HepG2 (cell line): ENCODE data around the gene PPP4R3A. TPM values are rescaled to one million over a fixed set of nuclear protein-coding genes. Genes with fewer than 3 reads are reported as not detected.

ENCODE experiments used
- JDP2 ChIP-seq: sonication (generic); formaldehyde crosslinking; IDR thresholded peaks from 2 replicates; pipeline ENCODE4 v1.8.1; 2022; ENCODE audit warnings: missing genetic modification reagents, borderline replicate concordance
- KLF12 ChIP-seq: sonication (generic); formaldehyde crosslinking; IDR thresholded peaks from 2 replicates; pipeline ENCODE4 v1.4.0; 2020; ENCODE audit warnings: missing genetic modification reagents, borderline replicate concordance
- NFYB ChIP-seq: sonication (generic); formaldehyde crosslinking; IDR thresholded peaks from 2 replicates; pipeline ENCODE4 v1.4.0; 2020; ENCODE audit warnings: missing genetic modification reagents
- SP140L ChIP-seq: sonication (generic); formaldehyde crosslinking; IDR thresholded peaks from 2 replicates; pipeline ENCODE4 v1.4.0; 2020; ENCODE audit warnings: missing genetic modification reagents, borderline replicate concordance
- ZBTB38 ChIP-seq: sonication (generic); formaldehyde crosslinking; IDR thresholded peaks from 2 replicates; pipeline ENCODE4 v1.5.1; 2020; ENCODE audit warnings: mild to moderate bottlenecking, missing genetic modification reagents
- ZNF484 ChIP-seq: sonication (generic); formaldehyde crosslinking; IDR thresholded peaks from 2 replicates; pipeline ENCODE4 v1.5.1; 2020; ENCODE audit warnings: mild to moderate bottlenecking, low read depth, missing genetic modification reagents, borderline replicate concordance
- ZNF546 ChIP-seq: sonication (generic); formaldehyde crosslinking; conservative IDR thresholded peaks from 2 replicates; pipeline ENCODE4 v1.8.1; 2023; ENCODE audit warnings: mild to moderate bottlenecking, missing genetic modification reagents
- ZNF629 ChIP-seq: sonication (generic); formaldehyde crosslinking; conservative IDR thresholded peaks from 2 replicates; pipeline ENCODE4 v1.5.0; 2020; ENCODE audit warnings: missing genetic modification reagents
- polyA plus RNA-seq, 8 experiments: library from polyadenylated mRNA; depleted of rRNA in 3 of 8; stranded (reverse) in 7 of 8; unstranded in 1 of 8; fragments of >200 nt; fragmentation: Illumina TruSeq in 4 of 8; extraction: Trizol in 4 of 8; gene quantifications; 2 replicates each; pipeline versions ENCODE4 v1.2.1 to v1.2.3, GENCODE V29; 2011 to 2016; ENCODE audit warnings: low read depth in 4 of 8, missing spikeins in 1 of 8, mixed read lengths in 1 of 8; ENCODE audit not compliant: insufficient read depth in 1 of 8
- total RNA-seq, 5 experiments: library from RNA; depleted of rRNA; stranded (reverse); fragments of >200 nt; fragmentation: Illumina TruSeq; extraction: Trizol; gene quantifications; 2 replicates each; pipeline ENCODE4 v1.2.3, GENCODE V29; 2016; ENCODE audit warnings: low read depth in 1 of 5
- TF ChIP-seq, protein P1 (sequence below): sonication (generic); formaldehyde crosslinking; IDR thresholded peaks from 2 replicates; pipeline ENCODE4 v1.8.0; 2023; ENCODE audit warnings: mild to moderate bottlenecking, missing genetic modification reagents
- TF ChIP-seq, protein P2 (sequence below): sonication (generic); formaldehyde crosslinking; IDR thresholded peaks from 2 replicates; pipeline ENCODE4 v1.5.0; 2020; ENCODE audit warnings: mild to moderate bottlenecking, missing genetic modification reagents
- TF ChIP-seq, protein P3 (sequence below): IDR thresholded peaks from 2 replicates; pipeline ENCODE4 v1.6.1; 2016; ENCODE audit warnings: missing compliant biosample characterization, missing genetic modification reagents, borderline replicate concordance
- TF ChIP-seq, protein P4 (sequence below): sonication (generic); formaldehyde crosslinking; IDR thresholded peaks from 2 replicates; pipeline ENCODE4 v1.4.0; 2020; ENCODE audit warnings: missing genetic modification reagents
- TF ChIP-seq, protein P5 (sequence below), 2 experiments: sonication (generic) in 1 of 2; formaldehyde crosslinking in 1 of 2; IDR thresholded peaks; 2 replicates each; pipeline versions ENCODE4 v1.4.0 to v1.6.1; 2018 to 2020; ENCODE audit warnings: missing genetic modification reagents in 2 of 2, borderline replicate concordance in 1 of 2, low read depth in 1 of 2, mild to moderate bottlenecking in 1 of 2, missing biosample characterization in 1 of 2
- TF ChIP-seq, protein P6 (sequence below): sonication (generic); formaldehyde crosslinking; IDR thresholded peaks from 2 replicates; pipeline ENCODE4 v1.5.1; 2020; ENCODE audit warnings: missing genetic modification reagents, mild to moderate bottlenecking, borderline replicate concordance

The PPP4R3A gene
- total and polyA plus RNA-seq, 2 of the 13 experiments (the other 11 are each of a cell fraction or from before 2014, with no cell fraction given), result 22.5 to 57.4 TPM

DNA sequence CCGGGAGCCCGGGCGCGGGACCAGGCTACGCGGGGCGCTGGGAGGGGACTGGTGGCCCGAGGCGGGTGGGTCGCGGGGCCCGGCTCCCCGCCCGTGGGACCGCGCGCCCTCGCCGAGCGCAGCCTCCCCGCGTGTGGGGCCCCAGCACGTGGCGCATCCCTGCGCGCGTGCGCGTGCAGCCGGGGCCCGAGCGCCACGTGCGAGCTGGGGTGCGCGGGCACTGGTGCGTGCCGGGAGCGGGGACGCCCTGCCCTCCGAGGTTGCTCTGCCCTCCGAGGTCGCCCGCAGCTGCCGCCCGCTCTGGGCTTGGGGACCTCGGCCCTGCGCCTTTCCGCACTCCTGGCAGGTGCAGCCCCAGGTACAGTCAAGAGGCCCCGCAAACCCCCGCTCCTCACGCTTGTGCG lies 92.1 kb downstream of the PPP4R3A start (continued):
- TF ChIP-seq, protein P1, sequence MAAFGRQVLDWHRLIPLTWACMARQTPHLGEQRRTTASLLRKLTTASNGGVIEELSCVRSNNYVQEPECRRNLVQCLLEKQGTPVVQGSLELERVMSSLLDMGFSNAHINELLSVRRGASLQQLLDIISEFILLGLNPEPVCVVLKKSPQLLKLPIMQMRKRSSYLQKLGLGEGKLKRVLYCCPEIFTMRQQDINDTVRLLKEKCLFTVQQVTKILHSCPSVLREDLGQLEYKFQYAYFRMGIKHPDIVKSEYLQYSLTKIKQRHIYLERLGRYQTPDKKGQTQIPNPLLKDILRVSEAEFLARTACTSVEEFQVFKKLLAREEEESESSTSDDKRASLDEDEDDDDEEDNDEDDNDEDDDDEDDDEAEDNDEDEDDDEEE (CRISPR knock-in tag), result peak; percentile 58; the same call in 1 of the 2 replicates
- TF ChIP-seq ZNF629 (CRISPR knock-in tag) (no peak; the same call in 1 of the 2 replicates), NFYB (CRISPR knock-in tag) (no peak), ZNF546 (CRISPR knock-in tag) (peak; percentile 90), ZBTB38 (CRISPR knock-in tag) (peak; percentile 62; the same call in 1 of the 2 replicates), JDP2 (CRISPR knock-in tag) (peak; percentile 60; the same call in 1 of the 2 replicates), SP140L (CRISPR knock-in tag) (no peak), KLF12 (CRISPR knock-in tag) (peak; percentile 75; the same call in 1 of the 2 replicates), ZNF484 (CRISPR knock-in tag) (no peak)
- TF ChIP-seq, protein P2, sequence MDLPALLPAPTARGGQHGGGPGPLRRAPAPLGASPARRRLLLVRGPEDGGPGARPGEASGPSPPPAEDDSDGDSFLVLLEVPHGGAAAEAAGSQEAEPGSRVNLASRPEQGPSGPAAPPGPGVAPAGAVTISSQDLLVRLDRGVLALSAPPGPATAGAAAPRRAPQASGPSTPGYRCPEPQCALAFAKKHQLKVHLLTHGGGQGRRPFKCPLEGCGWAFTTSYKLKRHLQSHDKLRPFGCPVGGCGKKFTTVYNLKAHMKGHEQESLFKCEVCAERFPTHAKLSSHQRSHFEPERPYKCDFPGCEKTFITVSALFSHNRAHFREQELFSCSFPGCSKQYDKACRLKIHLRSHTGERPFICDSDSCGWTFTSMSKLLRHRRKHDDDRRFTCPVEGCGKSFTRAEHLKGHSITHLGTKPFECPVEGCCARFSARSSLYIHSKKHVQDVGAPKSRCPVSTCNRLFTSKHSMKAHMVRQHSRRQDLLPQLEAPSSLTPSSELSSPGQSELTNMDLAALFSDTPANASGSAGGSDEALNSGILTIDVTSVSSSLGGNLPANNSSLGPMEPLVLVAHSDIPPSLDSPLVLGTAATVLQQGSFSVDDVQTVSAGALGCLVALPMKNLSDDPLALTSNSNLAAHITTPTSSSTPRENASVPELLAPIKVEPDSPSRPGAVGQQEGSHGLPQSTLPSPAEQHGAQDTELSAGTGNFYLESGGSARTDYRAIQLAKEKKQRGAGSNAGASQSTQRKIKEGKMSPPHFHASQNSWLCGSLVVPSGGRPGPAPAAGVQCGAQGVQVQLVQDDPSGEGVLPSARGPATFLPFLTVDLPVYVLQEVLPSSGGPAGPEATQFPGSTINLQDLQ, result peak; percentile 83; the same call in 1 of the 2 replicates
- TF ChIP-seq, protein P3, sequence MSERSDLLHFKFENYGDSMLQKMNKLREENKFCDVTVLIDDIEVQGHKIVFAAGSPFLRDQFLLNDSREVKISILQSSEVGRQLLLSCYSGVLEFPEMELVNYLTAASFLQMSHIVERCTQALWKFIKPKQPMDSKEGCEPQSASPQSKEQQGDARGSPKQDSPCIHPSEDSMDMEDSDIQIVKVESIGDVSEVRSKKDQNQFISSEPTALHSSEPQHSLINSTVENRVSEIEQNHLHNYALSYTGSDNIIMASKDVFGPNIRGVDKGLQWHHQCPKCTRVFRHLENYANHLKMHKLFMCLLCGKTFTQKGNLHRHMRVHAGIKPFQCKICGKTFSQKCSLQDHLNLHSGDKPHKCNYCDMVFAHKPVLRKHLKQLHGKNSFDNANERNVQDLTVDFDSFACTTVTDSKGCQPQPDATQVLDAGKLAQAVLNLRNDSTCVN (CRISPR knock-in tag), result no peak
- TF ChIP-seq, protein P4, sequence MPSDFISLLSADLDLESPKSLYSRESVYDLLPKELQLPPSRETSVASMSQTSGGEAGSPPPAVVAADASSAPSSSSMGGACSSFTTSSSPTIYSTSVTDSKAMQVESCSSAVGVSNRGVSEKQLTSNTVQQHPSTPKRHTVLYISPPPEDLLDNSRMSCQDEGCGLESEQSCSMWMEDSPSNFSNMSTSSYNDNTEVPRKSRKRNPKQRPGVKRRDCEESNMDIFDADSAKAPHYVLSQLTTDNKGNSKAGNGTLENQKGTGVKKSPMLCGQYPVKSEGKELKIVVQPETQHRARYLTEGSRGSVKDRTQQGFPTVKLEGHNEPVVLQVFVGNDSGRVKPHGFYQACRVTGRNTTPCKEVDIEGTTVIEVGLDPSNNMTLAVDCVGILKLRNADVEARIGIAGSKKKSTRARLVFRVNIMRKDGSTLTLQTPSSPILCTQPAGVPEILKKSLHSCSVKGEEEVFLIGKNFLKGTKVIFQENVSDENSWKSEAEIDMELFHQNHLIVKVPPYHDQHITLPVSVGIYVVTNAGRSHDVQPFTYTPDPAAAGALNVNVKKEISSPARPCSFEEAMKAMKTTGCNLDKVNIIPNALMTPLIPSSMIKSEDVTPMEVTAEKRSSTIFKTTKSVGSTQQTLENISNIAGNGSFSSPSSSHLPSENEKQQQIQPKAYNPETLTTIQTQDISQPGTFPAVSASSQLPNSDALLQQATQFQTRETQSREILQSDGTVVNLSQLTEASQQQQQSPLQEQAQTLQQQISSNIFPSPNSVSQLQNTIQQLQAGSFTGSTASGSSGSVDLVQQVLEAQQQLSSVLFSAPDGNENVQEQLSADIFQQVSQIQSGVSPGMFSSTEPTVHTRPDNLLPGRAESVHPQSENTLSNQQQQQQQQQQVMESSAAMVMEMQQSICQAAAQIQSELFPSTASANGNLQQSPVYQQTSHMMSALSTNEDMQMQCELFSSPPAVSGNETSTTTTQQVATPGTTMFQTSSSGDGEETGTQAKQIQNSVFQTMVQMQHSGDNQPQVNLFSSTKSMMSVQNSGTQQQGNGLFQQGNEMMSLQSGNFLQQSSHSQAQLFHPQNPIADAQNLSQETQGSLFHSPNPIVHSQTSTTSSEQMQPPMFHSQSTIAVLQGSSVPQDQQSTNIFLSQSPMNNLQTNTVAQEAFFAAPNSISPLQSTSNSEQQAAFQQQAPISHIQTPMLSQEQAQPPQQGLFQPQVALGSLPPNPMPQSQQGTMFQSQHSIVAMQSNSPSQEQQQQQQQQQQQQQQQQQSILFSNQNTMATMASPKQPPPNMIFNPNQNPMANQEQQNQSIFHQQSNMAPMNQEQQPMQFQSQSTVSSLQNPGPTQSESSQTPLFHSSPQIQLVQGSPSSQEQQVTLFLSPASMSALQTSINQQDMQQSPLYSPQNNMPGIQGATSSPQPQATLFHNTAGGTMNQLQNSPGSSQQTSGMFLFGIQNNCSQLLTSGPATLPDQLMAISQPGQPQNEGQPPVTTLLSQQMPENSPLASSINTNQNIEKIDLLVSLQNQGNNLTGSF (CRISPR knock-in tag), result peak; percentile 97
- TF ChIP-seq, protein P5, sequence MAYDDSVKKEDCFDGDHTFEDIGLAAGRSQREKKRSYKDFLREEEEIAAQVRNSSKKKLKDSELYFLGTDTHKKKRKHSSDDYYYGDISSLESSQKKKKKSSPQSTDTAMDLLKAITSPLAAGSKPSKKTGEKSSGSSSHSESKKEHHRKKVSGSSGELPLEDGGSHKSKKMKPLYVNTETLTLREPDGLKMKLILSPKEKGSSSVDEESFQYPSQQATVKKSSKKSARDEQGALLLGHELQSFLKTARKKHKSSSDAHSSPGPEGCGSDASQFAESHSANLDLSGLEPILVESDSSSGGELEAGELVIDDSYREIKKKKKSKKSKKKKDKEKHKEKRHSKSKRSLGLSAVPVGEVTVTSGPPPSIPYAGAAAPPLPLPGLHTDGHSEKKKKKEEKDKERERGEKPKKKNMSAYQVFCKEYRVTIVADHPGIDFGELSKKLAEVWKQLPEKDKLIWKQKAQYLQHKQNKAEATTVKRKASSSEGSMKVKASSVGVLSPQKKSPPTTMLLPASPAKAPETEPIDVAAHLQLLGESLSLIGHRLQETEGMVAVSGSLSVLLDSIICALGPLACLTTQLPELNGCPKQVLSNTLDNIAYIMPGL (CRISPR knock-in tag; IDR thresholded peaks at IDR 0.05; ENCODE audit: borderline replicate concordance in 1 of 2, low read depth in 1 of 2), result peak in 1 of 2 experiments; percentile 7; a peak in 1 of 4 replicates
- TF ChIP-seq, protein P6, sequence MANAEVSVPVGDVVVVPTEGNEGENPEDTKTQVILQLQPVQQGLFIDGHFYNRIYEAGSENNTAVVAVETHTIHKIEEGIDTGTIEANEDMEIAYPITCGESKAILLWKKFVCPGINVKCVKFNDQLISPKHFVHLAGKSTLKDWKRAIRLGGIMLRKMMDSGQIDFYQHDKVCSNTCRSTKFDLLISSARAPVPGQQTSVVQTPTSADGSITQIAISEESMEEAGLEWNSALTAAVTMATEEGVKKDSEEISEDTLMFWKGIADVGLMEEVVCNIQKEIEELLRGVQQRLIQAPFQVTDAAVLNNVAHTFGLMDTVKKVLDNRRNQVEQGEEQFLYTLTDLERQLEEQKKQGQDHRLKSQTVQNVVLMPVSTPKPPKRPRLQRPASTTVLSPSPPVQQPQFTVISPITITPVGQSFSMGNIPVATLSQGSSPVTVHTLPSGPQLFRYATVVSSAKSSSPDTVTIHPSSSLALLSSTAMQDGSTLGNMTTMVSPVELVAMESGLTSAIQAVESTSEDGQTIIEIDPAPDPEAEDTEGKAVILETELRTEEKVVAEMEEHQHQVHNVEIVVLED (CRISPR knock-in tag), result no peak
